Measurements from ENCODE around the gene CPNE8.

CPNE8 gene

DNA sequence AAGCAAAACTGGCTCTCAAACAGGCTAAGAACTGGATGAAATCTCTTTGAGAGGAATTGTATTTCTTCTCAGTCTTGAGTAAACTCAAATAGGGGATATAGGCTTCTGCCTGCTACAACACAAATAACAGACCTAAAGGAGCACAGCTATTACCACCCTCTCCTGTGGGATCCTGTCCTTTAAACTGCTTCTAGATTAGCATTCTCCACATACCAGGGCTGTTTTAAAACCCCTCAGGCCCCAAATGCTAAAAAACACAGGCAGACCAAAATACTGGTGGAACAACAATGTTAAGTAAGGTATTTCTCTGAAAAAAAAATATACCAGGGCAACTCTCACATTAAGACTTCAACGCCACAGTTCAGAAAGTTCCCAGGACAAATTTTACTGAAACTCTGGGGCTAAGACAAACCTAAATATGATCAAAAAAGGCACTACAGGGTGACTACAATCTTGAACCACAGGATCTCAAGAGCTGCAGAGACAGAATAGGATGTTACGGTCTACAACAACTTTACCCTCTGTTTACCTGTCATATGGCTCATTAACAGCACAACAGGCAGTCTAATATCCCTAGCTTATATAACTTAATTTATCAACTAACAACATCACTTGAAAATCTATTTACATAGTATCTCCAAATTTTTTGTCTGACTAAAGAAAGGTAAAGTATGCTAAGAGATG lies 7.2 kb downstream of the CPNE8 start:
- no peak for DNase-seq (ENCODE audit: low read depth in 3 of 3, low spot score in 1 of 3)

DNA sequence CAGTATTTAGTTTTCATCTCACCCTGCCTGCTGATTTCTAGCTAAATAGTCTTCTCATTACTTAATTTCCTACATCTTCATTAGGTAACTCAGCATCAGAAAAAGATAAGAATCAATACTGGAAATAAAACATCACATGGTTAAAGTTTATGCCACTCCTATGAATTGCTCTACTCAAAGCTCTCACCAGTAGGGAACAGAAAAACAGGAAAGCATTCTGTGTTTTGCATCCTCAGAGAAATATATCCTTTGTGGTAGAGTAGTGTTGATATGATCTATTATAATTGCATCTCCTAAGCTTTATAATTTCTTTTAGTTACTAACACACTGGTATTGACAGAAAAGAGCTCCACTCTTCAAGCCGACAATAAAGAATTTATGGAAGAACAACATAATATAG lies 9.9 kb downstream of the CPNE8 start:
- DNase-seq (ENCODE audit: low read depth in 3 of 3, low spot score in 1 of 3): no peak

DNA sequence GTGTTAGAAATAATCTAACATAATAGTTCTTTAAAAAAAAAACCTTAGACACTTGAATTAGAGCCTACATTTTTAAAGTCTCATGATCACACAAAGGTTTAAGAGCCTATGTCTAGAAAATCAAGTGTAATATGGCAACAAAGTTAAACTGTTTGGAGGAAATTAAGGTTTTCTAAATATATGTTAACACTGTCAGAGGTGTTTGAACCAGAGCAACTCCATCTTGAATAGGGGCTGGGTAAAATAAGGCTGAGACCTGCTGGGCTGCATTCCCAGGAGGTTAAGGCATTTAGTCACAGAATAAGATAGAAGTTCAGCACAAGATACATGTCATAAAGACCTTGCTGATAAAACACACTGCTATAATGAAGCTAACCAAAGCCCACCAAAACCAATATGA lies 12.4 kb downstream of the CPNE8 start:
- DNase-seq (ENCODE audit: low read depth in 3 of 3, low spot score in 1 of 3): no peak

GRCh38 chr12:38892087-38892786 lies 13.2 kb downstream of the CPNE8 start:
- DNase-seq (ENCODE audit: low read depth in 3 of 3, low spot score in 1 of 3): no peak

DNA sequence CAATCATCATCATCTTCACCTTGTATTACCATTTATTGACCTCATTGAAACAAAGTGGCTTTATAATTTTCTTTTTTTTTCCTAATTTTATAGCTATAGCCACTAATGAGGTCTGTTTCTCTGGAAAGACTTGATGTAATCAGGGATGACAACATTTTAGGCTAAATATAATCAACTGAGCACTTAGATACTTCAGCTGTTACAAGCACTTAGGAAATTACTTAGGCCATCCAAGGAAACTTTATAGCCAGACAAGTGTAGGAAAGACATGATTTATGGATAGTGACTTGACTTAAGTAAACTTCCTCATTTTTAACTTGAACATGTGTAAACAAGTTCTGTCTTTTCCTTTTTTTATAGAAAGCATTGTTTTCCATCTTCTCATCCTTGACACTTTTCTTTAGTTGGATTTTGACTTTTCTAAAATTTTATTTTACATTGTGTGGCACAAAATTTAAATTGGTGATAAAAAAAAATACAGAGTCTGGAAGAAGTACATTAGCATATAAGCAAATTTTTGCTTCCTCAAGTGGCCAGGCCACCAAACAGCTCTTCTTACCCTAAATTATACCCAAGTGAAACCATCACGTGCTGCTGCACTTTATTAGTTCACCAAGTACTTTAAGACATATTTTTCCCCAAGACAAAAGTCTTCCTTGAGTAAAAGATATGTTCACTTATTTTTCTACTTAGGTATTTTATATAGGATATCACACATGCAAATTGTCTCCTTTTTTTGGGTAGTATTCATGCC lies 15.1 kb downstream of the CPNE8 start:
- no peak for DNase-seq (ENCODE audit: low read depth in 3 of 3, low spot score in 1 of 3)

- DNase-seq (ENCODE audit: low read depth in 3 of 3, low spot score in 1 of 3): no peak
Observed at GRCh38 chr12:38889297-38889815, 16.0 kb downstream of the CPNE8 start.

GRCh38 chr12:38887770-38888169 lies 17.6 kb downstream of the CPNE8 start:
- no peak for DNase-seq (ENCODE audit: low read depth in 3 of 3, low spot score in 1 of 3)

- DNase-seq (ENCODE audit: low read depth in 3 of 3, low spot score in 1 of 3): no peak
Observed at GRCh38 chr12:38886931-38887330, 18.5 kb downstream of the CPNE8 start.

- DNase-seq (ENCODE audit: low read depth in 3 of 3, low spot score in 1 of 3): no peak
Observed at GRCh38 chr12:38886064-38886463, 19.3 kb downstream of the CPNE8 start.

DNA sequence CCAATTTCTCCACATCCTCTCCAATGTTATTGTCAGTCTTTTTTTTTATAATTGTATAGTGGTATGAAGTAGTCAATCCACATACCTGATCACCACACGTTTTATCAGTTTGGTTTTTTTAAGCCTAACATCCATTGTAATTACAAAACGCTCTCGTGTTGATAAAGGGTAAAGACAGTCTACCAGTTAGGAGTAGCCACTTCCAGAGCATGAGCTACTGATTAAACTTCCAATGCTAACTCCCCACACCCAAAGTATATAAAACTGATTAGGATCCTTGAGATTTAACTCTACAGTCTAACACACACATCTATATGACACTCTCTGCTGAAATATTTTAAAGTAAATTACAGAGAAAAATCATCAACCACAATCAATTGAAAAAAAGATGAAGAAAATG lies 20.7 kb downstream of the CPNE8 start:
- DNase-seq (ENCODE audit: low read depth in 3 of 3, low spot score in 1 of 3): no peak

GRCh38 chr12:38883629-38884134 lies 21.7 kb downstream of the CPNE8 start:
- no peak for DNase-seq (ENCODE audit: low read depth in 3 of 3, low spot score in 1 of 3)

DNA sequence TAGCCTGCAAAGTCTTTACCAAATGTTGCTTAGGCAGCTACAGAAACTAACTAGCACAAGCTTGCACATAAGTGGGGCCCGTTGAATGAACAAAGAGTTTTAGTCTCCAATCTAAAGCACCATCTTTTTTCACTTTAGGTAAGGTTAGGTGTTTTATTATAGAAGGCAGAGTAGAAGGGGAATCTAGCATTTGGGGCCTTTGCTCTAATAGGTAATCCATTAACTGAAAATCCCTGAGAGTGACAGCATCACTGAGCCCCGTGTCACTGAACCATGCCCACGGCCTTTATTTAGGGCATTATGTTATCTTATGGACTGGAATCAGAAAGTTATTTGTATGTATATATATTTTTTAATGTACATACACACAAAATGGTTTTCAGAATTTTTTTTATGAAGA lies 25.1 kb downstream of the CPNE8 start:
- DNase-seq (ENCODE audit: low read depth in 3 of 3, low spot score in 1 of 3): no peak

DNA sequence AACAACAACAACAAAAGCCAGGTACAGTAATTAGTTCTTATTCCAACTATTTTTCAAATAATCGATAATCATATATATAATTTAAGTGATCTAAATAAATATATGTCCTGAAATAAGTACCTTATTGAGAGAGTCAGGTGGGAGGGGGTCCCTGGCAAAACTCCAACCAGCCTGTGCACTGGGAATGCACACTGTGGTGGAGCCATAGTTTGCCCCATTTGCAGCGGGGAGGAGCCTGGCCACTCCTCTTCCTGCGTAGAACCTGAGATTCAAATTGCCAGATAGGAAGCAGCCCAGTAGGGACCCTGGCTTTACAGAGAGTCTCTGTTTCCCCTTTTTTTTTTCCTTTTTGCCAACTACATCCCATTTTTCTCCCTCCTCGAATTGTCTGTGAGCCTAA lies 26.4 kb downstream of the CPNE8 start:
- no peak for DNase-seq (ENCODE audit: low read depth in 3 of 3, low spot score in 1 of 3)

GRCh38 chr12:38878333-38878705 lies 27.1 kb downstream of the CPNE8 start:
- no peak for DNase-seq (ENCODE audit: low read depth in 3 of 3, low spot score in 1 of 3)

DNA sequence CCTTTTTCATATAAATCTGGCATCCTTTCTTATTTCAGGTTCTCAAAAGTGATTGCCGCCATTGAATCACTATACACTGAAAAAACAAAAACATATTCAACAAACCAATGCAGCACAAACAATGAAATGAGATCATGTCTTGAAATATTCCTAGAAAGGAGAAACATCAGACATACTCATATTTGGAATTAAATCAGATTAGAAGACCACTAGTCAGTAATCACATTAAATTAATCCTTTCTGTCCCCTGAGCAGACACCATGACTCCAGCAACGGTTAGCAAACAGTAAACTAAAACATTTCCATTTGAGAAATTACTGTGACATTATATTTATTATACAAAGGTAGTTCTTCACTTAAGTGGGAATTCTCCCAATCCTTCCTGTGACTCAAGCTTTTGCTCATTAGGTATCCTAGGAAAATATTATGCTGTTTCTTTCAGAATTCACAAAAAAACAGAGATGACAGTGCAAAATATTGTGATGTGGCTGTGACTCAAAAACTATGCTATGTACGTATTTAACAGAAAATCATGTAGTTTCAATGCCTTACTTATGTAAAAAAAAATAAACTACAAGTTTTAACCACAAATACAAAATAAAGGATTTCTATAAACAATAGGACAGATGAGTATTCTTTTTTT lies 29.7 kb downstream of the CPNE8 start:
- DNase-seq (ENCODE audit: low read depth in 3 of 3, low spot score in 1 of 3): no peak

- DNase-seq (ENCODE audit: low read depth in 3 of 3, low spot score in 1 of 3): no peak
Observed at GRCh38 chr12:38872561-38872960, 32.8 kb downstream of the CPNE8 start.

GRCh38 chr12:38872156-38872555 lies 33.2 kb downstream of the CPNE8 start:
- no peak for DNase-seq (ENCODE audit: low read depth in 3 of 3, low spot score in 1 of 3)

DNA sequence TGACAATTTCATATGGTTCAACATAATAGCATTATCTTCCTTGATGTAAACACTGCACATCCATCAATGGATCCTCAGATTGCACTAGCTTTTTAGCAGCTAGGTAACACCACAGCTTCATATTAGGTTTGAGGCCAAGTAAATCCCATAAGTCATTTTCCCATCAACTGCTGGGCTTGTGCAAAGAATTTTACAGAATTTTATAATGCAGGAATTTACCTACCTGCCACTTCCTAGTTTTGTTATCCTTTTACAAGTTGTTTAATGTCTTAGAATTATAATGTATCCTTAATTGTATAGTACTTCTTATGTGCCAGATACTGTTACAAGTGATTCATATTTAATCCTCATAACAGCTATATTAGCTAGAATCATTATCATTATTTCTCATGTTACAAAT lies 36.4 kb downstream of the CPNE8 start:
- DNase-seq (ENCODE audit: low read depth in 3 of 3, low spot score in 1 of 3): no peak

- DNase-seq (ENCODE audit: low read depth in 3 of 3, low spot score in 1 of 3): no peak
Observed at GRCh38 chr12:38850461-38850860, 54.9 kb downstream of the CPNE8 start.

DNA sequence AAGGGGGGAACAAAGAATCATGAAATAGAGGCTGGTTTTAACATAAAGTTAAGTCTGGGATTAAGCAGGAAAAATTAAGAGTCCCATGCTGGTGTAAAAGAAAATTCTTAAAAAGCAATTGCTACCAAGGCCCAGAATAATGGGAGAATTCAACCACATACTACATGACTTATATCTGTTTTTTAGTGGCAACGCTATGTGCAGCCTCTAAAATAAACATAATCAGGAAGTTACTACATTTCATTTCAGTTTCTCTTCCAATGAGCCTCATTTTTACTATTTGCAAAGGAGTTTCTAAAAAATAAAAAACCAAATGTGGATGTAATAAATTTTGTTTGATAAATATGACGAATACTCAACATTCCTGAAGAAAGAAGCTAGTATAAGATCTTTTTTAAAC lies 58.1 kb downstream of the CPNE8 start:
- DNase-seq (ENCODE audit: low read depth in 3 of 3, low spot score in 1 of 3): no peak

- no peak for DNase-seq (ENCODE audit: low read depth in 3 of 3, low spot score in 1 of 3)
Observed at GRCh38 chr12:38844267-38844666, 61.1 kb downstream of the CPNE8 start.
